OCI-LY1 (cell line): Measurements from ENCODE around the gene CCDC12.

Source experiments
- H2AFZ ChIP-seq: fragments of 200-600 bp; sonication (generic), shearing (Covaris generic); 2 replicates; pipeline ENCODE4 v1.6.0; 2014; ENCODE audit warnings: antibody characterized with exemption, mild to moderate bottlenecking, low read length
- H3F3A ChIP-seq: fragments of 200-600 bp; sonication (generic), shearing (Covaris generic); 2 replicates; pipeline ENCODE4 v1.6.0; 2014; ENCODE audit warnings: mild to moderate bottlenecking, antibody characterized with exemption, low read length, moderate library complexity; ENCODE audit not compliant: insufficient read depth
- H3K27ac ChIP-seq: fragments of 200-600 bp; sonication (generic); 2 replicates; pipeline ENCODE4 v1.5.1; 2014; ENCODE audit warnings: low read length, mixed run types, mild to moderate bottlenecking, low read depth; ENCODE audit not compliant: poor library complexity, severe bottlenecking
- H3K27me3 ChIP-seq: fragments of 200-600 bp; sonication (generic); 2 replicates; pipeline ENCODE4 v1.6.0; 2014; ENCODE audit warnings: antibody characterized with exemption, mild to moderate bottlenecking, low read length, moderate library complexity; ENCODE audit not compliant: insufficient read depth
- H3K36me3 ChIP-seq: fragments of 200-600 bp; sonication (generic); 2 replicates; pipeline ENCODE4 v1.6.1; 2014; ENCODE audit warnings: mild to moderate bottlenecking, antibody characterized with exemption, low read length, moderate library complexity, mixed read lengths; ENCODE audit not compliant: insufficient read depth
- H3K4me1 ChIP-seq: fragments of 200-600 bp; sonication (generic); 2 replicates; pipeline ENCODE4 v1.5.1; 2014; ENCODE audit warnings: mild to moderate bottlenecking, low read length, moderate library complexity; ENCODE audit not compliant: insufficient read depth, severe bottlenecking
- H3K4me2 ChIP-seq: fragments of 200-600 bp; sonication (generic), shearing (Covaris generic); 2 replicates; pipeline ENCODE4 v1.6.1; 2014; ENCODE audit warnings: low read length
- H3K4me3 ChIP-seq: fragments of 200-600 bp; sonication (generic); 2 replicates; pipeline ENCODE4 v1.5.1; 2014; ENCODE audit warnings: low read length, low read depth, mild to moderate bottlenecking, mixed read lengths; ENCODE audit not compliant: poor library complexity, severe bottlenecking
- H3K79me2 ChIP-seq: fragments of 200-600 bp; shearing (Covaris generic); 2 replicates; pipeline ENCODE4 v1.6.1; 2016; ENCODE audit warnings: mixed run types, low read length, mixed read lengths; ENCODE audit not compliant: insufficient read depth
- H3K9ac ChIP-seq: fragments of 200-600 bp; sonication (generic), shearing (Covaris generic); 2 replicates; pipeline ENCODE4 v1.6.1; 2014; ENCODE audit warnings: mild to moderate bottlenecking, low read length, mixed read lengths
- H3K9me2 ChIP-seq: fragments of 200-600 bp; sonication (generic), shearing (Covaris generic); 2 replicates; pipeline ENCODE4 v1.6.1; 2014; ENCODE audit warnings: low read depth, mild to moderate bottlenecking, low read length, mixed read lengths
- H3K9me3 ChIP-seq: fragments of 200-600 bp; shearing (Covaris generic); 2 replicates; pipeline ENCODE4 v1.6.1; 2014; ENCODE audit warnings: low read length, mixed read lengths
- H4K20me1 ChIP-seq: fragments of 200-600 bp; sonication (generic), shearing (Covaris generic); 2 replicates; pipeline ENCODE4 v1.6.0; 2016; ENCODE audit warnings: mild to moderate bottlenecking, low read length; ENCODE audit not compliant: insufficient read depth
- EZH2 ChIP-seq: fragments of 200-600 bp; sonication (generic), shearing (Covaris generic); IDR thresholded peaks from 2 replicates; pipeline ENCODE4 v1.8.0; 2017; ENCODE audit warnings: borderline replicate concordance, mixed run types, mild to moderate bottlenecking, antibody characterized with exemption, low read length, moderate library complexity, mixed read lengths
- TF ChIP-seq, protein P1 (sequence below): fragments of 200-600 bp; sonication (generic), shearing (Covaris generic); IDR thresholded peaks from 2 replicates; pipeline ENCODE4 v1.5.1; 2017; ENCODE audit warnings: mild to moderate bottlenecking, antibody characterized with exemption, low read length, moderate library complexity, mixed read lengths

CCDC12 gene

DNA sequence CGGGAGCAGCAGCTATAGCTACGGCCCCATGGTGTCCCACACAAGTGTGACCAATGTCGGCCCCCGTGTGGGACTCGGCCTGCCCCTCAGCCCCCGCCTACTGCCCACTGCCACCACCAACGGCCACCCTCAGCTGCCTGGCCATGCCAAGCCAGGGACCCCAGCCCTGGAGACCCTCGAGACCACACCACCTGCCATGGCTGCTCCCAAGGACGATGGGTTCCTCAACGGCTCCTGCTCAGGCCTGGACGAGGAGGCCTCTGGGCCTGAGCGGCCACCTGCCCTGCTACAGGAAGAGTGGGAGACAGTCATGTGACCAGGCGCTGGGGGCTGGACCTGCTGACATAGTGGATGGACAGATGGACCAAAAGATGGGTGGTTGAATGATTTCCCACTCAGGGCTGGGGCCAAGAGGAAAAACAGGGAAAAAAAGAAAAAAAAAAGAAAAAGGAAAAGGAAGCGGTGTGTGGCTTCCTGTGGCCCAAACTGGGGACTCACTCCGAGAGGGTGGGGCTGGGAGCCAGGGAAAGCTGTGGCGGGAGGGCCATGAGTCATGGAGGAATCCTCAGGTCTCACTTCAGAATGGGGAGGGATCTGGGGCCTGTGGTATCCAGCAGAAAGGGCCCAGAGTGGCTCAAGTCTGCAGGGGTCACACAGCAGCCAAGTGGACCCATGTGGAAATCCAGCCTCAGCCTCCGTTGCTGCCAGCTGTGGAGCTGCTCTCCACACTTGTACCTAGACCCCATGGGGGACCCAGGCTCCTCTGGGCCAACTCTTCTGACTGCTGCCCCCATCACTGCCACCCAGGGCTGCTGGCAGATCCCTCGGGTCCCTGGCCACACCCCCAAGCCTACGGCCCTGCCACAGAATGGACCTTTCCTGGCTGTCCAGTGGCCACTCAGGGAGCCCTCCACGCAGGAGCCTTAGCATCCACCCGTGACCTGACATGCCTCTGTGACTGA lies 72.9 kb downstream of the CCDC12 start:
- H3K27me3 ChIP-seq = peaks cover 4% of the 10 kb centered on the region; the same call in 1 of the 2 replicates
- no peaks in the 10 kb centered on the region for H3K79me2 ChIP-seq
- H3K4me1 ChIP-seq = no peaks in the 10 kb centered on the region
- TF ChIP-seq, protein P1, sequence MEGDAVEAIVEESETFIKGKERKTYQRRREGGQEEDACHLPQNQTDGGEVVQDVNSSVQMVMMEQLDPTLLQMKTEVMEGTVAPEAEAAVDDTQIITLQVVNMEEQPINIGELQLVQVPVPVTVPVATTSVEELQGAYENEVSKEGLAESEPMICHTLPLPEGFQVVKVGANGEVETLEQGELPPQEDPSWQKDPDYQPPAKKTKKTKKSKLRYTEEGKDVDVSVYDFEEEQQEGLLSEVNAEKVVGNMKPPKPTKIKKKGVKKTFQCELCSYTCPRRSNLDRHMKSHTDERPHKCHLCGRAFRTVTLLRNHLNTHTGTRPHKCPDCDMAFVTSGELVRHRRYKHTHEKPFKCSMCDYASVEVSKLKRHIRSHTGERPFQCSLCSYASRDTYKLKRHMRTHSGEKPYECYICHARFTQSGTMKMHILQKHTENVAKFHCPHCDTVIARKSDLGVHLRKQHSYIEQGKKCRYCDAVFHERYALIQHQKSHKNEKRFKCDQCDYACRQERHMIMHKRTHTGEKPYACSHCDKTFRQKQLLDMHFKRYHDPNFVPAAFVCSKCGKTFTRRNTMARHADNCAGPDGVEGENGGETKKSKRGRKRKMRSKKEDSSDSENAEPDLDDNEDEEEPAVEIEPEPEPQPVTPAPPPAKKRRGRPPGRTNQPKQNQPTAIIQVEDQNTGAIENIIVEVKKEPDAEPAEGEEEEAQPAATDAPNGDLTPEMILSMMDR = no peak
- no peak for TF ChIP-seq EZH2
- no peak overlapping the region for H3K4me2 ChIP-seq
- H3K9me2 ChIP-seq = no peaks in the 10 kb centered on the region
- H3K9ac ChIP-seq = no peak overlapping the region
- H3F3A ChIP-seq = no peaks in the 10 kb centered on the region
- no peaks in the 10 kb centered on the region for H3K9me3 ChIP-seq
- H4K20me1 ChIP-seq = no peaks in the 10 kb centered on the region
- H3K36me3 ChIP-seq = no peaks in the 10 kb centered on the region
- H2AFZ ChIP-seq = no peak overlapping the region
- H3K4me3 ChIP-seq = no peak overlapping the region
- no peak overlapping the region for H3K27ac ChIP-seq

DNA sequence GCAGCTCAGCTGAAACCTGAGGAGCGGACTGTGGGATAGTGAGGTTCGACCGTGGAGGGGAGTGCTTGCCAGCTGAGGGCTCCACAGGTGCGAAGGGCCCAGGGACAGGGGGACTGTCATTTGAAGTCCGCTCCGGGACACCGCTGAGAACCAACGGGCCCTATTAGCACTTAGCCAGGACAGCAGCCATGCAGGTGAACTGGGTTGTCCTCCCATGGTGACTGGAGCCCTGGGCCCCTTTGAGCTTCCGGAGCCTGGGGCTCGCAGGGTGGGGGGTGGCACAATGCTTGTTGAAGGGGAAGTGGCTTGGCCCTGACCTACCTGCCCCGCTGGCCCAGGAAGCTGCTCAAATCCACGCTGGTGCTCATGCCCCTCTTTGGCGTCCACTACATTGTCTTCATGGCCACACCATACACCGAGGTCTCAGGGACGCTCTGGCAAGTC lies 74.3 kb downstream of the CCDC12 start:
- Histone ChIP-seq H3K36me3 (no peaks in the 10 kb centered on the region), H3K9me2 (no peaks in the 10 kb centered on the region), H3K4me3 (no peak overlapping the region), H3K27ac (no peak overlapping the region), H3K79me2 (no peaks in the 10 kb centered on the region), H3K4me1 (no peaks in the 10 kb centered on the region), H3K4me2 (no peak overlapping the region), H3F3A (no peaks in the 10 kb centered on the region), H3K27me3 (peaks cover 4% of the 10 kb centered on the region; the same call in 1 of the 2 replicates), H3K9ac (no peak overlapping the region), H2AFZ (no peak overlapping the region), H3K9me3 (no peaks in the 10 kb centered on the region), H4K20me1 (no peaks in the 10 kb centered on the region)
- TF ChIP-seq, protein P1 = no peak
- no peak for TF ChIP-seq EZH2

DNA sequence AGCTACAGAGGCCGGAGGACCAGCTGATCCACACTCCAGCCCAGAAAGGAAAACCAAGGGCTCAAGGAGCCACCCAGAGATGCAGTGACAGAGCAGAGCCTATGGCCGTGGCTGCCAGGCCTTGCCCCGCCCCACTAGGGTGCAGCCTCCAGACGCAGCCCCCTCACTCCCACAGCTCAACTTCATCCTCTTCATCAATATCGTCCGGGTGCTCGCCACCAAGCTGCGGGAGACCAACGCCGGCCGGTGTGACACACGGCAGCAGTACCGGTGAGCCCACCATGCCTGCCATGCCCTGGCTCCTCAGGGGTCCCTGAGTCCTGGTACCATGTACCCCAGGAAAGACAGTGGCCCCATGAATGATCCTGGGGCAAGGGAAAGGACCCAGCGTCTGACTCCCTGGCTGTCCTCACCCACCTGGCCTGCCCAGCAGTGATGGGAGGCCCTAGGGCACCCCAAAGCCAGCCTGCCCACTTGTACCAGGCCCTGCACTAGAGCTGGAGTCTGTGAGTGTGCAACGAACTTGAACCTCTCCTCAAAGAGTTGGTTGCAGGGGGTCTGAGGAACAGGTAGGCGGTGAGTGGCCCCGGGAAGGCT lies 74.9 kb downstream of the CCDC12 start:
- no peak overlapping the region for H3K4me2 ChIP-seq
- H3K79me2 ChIP-seq = no peaks in the 10 kb centered on the region
- no peaks in the 10 kb centered on the region for H3K9me2 ChIP-seq
- H3F3A ChIP-seq = no peaks in the 10 kb centered on the region
- no peak overlapping the region for H2AFZ ChIP-seq
- TF ChIP-seq EZH2 = no peak
- TF ChIP-seq, protein P1 = no peak
- no peaks in the 10 kb centered on the region for H3K4me1 ChIP-seq
- H3K27me3 ChIP-seq = peaks cover 4% of the 10 kb centered on the region; the same call in 1 of the 2 replicates
- H3K4me3 ChIP-seq = no peak overlapping the region
- H3K36me3 ChIP-seq = no peaks in the 10 kb centered on the region
- no peaks in the 10 kb centered on the region for H3K9me3 ChIP-seq
- no peaks in the 10 kb centered on the region for H4K20me1 ChIP-seq
- H3K9ac ChIP-seq = no peak overlapping the region
- no peak overlapping the region for H3K27ac ChIP-seq
